ENCODE measurements around the gene OSCP1. TPM values are rescaled to one million over a fixed set of nuclear protein-coding genes. Genes with fewer than 3 reads are reported as not detected.
"Not testable (repeated sequence)": the region's sequence is repeated elsewhere in the genome, so short reads cannot be mapped to it uniquely, and the experiment has no call there.

Gene OSCP1, protein sequence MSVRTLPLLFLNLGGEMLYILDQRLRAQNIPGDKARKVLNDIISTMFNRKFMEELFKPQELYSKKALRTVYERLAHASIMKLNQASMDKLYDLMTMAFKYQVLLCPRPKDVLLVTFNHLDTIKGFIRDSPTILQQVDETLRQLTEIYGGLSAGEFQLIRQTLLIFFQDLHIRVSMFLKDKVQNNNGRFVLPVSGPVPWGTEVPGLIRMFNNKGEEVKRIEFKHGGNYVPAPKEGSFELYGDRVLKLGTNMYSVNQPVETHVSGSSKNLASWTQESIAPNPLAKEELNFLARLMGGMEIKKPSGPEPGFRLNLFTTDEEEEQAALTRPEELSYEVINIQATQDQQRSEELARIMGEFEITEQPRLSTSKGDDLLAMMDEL
- 2.9 and 5.8 TPM in 2 replicates for total RNA-seq

DNA sequence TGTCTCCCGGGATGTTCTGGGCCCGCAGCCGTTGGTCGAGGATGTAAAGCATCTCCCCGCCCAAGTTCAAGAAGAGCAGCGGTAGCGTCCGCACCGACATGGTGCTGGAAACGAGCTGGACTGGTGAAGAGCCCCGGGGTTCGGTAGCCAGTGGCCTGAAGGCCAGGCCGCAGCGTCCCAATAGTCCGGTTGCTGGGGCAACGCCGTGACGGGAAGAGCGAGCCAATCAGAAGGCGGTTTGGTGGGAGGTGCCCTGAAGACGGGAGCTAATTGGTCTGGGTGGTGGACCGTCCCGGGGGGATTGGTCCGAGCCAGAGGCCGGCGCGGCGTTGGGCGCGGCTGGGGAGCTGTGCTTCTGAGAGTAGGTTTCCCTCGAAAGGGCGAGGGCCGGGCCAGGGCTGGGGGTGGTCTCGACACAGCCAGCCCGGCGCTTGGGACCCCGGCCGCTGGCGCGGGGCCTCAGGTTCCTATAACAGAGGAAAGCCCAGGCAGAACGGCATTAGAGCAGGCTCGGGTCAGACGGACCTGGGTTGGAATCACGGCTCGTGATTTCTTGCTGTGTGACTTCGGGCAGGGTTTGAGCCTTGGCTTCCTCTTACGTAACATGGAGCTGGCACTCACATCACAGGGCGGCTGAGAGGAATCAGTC, at the start of gene OSCP1:
Gene OSCP1, minus strand, starts transcription at position 182 of the 649 bp plus-strand sequence. Its CDS starts 82 bp downstream, at position 100.
- DNase-seq (ENCODE audit: extremely low read depth, low read depth, low spot score): peak; percentile 74

DNA sequence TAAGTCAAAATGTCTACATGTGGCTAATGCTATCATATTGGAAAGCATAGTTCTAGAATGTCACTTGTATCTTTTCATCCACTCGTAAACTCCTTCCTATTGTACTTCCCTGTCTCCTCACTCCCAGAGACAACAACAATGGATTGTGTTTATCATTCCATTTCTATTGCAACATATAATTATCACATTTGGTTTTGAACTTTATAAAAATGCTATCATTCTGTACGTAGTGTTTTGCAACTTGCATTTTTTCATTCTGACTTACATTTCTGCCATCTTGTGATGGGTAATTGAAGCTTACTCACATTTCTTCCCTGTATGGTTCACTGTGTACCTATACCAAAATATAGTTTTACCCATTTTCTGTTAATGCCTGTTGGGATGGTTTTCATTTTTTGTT, 47.0 kb upstream of the OSCP1 start:
- DNase-seq (ENCODE audit: extremely low read depth, low read depth, low spot score): no peak

DNA sequence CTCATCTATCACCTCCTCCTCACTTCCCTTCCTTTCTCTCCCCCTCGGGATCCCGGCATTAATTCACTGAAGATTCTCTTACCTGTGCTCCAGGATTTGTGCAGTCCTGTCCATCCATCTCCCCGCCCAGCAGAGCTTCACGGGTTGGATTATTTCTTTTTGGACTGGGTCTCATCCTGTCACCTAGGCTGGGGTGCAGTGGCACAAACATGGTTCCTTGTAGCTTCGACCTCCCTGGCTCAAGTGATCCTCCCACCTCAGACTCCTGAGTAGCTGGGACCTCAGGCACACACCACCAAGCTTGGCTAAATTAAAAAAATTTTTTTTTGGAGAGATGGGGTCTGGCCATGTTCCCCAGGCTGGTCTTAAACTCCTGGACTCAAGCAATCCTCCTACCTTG, 44.7 kb upstream of the OSCP1 start:
- no peak for DNase-seq (ENCODE audit: extremely low read depth, low read depth, low spot score)

DNA sequence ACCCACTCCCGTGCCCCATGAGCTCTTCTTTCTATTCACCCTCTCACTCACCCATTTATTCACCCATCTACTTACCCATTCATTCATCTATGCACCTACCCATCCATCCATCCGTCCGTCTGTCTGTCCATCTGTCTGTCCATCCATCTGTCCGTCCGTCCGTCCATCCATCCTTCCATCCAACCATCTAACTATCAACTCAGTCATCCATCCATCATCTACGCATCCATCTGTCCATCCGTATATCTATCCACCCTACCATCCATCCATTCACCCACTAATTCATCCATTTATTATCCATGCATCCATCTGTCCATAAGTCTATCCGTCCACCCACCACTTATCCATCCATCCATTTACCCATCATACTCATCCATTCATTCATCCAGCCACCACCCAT, 43.3 kb upstream of the OSCP1 start:
- no peak for DNase-seq (ENCODE audit: extremely low read depth, low read depth, low spot score)

DNA sequence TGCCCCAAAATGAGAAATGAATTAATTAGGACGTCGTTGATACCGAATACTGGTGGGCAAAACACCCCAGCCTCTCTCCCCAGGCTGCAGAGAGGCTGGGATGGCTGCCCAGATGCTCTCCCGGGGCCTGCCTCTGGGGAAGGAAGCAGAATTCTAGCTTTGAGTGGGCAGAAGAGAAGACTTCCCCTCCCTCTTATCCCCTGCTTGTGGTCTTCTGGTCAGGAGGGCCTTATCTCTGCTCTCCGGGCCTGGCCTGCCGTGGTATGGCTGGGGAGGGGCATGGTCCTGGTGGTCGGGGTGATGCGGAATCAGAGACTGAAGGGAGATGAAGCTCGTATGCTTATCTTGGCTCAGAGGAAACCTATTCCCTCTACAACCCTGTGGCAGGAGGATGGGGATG, 42.2 kb upstream of the OSCP1 start:
- DNase-seq (ENCODE audit: extremely low read depth, low read depth, low spot score): no peak

DNA sequence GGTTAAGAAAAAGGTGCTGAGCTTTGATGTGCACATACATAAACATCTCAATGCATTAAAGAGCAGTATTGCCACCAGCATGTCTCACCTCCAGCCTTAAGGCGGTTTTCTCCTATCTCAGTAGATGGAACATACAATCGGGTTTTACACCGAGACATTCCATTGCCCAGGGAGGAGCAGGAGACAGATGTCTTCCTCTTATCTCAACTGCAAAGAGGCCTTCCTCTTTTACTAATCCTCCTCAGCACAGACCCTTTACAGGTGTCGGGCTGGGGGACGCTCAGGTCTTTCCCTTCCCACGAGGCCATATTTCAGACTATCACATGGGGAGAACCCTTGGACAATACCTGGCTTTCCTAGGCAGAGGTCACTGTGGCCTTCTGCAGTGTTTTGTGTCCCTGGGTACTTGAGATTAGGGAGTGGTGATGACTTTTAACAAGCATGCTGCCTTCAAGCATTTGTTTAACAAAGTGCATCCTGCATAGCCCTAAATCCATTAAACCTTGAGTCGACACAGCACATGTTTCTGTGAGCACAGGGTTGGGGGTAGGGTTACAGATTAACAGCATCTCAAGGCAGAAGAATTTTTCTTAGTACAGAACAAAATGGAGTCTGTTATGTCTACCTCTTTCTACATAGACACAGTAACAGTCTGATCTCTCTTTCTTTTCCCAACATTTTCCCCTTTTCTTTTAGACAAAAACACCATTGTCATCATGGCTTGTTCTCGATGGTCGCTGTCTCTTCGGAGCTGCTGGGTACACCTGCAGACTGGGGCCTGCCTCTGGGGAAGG, 39.2 kb upstream of the OSCP1 start:
- DNase-seq (ENCODE audit: extremely low read depth, low read depth, low spot score): not testable (repeated sequence)

DNA sequence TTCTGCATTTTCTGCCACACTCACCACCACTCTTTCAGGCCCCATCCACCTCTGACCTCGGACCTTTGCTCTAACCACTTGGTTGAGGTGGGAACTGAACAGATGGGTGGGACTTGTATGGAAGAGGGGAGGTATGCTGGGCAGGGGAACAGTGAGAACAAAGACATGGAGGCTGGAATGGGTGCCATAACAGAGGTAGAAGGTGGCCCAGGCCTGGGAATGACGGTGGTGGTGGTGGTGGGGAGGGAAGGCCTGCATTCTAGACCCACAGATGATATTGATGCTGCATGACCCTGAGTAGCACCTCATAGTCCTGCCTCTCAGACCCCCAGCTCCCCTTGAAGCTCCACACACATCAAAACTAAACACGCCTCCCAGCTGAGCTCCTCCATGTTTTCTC, 37.7 kb upstream of the OSCP1 start:
- no peak for DNase-seq (ENCODE audit: extremely low read depth, low read depth, low spot score)

DNA sequence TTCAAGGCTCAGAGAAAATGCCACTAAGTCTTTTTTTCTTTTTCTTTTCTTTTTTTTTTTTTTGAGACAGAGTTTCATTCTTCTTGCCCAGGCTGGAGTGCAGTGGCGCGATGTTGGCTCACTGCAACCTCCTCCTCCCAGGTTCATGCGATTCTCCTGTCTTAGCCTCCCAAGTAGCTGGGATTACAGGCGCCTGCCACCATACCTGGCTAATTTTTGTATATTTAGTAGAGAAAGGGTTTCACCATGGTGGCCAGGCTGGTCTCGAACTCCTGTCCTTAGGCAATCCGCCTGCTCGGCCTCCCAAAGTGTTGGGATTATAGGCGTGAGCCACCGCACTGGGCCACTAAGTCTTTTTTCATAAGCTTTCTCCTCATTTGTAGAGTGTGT, 37.1 kb upstream of the OSCP1 start:
- DNase-seq (ENCODE audit: extremely low read depth, low read depth, low spot score): not testable (repeated sequence)

DNA sequence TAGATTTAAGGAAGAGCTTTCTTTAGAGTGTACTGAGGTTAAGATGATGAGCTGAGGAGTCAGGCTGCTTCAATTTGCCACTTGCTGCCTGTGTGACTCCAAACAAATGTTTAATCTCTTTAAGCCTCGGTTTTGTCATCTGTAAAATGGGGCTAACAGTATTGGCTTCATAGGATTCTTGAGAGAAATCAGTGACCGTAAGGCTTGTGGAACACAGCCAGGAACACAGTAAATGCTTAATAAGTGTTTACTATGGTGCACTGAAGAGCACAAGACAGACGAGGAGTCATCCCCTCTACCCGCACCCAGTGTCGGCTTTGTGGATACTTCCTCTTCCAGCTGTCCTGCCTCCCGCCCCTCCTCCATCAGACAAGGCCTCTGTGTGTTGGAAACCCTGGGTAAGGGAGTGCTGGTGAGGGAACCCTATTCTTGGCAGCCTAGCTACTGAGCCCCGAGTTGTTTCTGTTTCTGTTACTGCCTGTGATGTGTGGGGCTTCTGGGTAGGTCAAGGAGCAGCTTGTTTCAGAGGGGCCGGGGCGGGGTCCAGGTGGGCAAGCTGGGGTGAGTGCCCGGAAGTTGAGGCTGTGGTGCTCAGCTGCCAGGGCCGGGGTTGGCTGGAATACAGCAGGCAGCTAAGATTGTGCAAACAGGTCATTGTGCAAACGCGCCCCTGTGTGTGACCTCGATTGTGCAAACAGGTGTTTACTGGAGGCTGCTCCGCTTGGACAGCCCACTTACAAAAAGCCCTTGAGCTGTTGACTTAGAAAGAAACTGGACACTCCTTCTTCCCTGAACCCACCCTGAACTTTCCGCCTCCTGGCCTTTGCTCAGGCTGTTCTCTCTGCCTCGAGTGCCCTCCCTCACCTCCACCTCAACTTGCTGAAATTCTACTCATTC, 36.4 kb upstream of the OSCP1 start:
- no peak for DNase-seq (ENCODE audit: extremely low read depth, low read depth, low spot score)

DNA sequence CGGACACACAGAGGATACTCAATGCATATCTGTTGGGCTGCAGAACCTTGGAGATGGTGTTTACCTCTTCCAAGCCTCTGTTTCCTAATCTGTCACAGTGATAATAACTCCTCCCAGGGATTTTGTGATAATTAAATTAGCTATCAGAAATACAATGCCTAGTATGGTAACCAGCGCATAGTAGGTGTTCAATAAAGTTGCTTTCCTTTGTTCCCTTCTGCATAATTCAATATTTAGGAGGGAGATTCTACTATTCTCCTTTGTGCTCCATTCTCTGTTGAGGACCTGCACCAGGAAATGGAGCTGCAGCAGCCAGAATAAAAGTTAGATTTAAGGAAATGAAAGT, 35.8 kb upstream of the OSCP1 start:
- no peak for DNase-seq (ENCODE audit: extremely low read depth, low read depth, low spot score)

DNA sequence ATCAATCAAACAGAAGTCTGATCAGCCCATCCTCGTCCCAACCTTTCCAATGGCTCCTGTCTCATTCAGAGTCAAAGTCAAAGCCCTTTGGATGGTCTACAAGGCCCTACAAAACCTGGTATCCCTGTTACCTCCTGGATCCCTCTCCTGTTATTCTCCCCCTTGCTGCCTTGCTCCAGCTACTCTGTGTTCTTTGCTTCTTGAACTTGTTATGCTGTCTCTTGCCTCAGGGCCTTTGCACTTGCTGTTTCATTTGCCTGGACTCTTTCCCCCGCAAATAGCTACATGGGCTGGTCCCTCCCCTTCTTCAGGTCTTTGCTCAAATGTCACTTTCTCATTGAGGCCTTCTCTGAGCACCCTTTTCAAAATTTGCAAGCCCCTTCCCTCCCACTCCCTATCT, 33.8 kb upstream of the OSCP1 start:
- DNase-seq (ENCODE audit: extremely low read depth, low read depth, low spot score): no peak

DNA sequence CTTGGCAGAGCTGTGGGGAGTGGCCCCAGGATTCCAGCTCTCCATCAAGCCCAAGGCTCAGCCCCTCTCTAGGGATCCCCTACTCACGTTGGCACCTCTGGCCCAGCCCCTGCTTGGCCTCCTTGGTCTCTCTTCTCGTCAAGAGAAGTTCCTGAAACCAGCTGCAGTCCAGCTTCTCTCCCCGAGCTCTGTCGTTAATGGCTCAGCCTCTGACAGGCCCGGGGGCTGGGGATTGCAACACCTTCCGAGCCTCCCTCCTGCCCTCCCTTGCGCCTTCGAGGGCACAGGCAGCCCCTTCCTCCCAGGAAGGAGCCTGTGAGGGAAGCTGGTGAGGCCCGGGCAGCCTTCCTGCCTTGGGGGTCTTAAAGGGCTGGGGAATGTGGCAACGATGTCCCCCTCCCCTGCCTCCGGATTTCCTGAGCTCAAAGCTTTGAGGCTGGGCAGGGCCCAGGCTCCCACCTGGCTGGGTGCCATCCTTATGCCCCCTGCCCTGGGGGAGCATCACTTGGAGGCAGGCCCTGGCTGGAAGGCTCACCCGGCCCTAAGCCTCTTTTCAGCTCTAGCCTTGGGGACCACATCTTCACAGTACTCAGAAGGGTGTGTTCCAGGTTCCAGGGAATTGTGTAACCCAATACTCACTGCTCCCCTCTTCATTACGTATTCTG, 32.6 kb upstream of the OSCP1 start, which contains the start of gene CSF3R:
Gene CSF3R, minus strand, starts transcription at position 190 of the 665 bp plus-strand sequence. CDS start 3,417 bp downstream, outside the sequence.
- DNase-seq (ENCODE audit: extremely low read depth, low read depth, low spot score): no peak

DNA sequence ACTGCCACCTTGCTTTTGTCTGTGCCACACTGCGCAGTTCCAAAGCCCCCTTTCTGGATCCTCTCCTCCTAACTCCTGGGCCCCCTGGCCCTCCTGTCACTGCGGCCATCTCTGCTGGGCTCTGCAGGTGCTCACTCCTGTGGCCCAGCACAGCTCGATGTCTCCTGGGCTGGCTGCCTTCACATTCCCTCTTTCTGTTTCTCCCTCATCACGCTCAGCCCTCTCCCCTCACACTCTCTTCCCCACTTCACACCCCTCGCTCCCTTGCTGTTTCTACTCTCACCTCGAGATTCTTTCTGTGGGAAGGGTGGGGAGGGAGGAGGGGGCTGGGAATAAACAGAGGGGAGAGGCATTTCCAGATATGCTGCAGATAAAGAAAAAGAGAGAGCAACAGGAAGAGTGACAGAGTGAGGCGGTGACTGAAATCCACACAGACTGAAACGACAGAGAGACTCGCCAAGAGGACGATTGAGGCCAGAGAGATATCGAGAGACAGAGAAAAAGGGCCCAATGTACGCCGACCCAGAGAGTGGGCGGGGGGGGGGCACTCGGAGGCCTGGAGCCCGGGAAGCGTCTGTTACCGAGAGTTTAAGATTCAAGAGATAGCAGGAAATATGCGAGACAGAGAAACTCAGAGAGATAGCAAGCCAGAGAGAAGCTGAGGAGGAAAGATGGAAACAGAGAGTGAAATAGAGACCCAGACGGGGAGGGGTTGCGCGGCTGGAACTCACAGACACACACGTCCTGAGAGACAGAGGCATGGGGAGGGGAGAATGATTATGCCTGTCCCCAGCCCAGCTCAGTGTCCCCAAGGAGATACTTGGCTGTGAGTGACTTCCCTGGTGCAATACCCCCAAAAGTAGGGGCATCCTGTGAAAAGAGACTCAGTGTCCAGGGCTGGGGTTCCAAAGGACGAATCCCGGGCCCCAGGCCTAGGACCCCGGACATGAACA, 31.8 kb upstream of the OSCP1 start:
- DNase-seq (ENCODE audit: extremely low read depth, low read depth, low spot score): no peak

DNA sequence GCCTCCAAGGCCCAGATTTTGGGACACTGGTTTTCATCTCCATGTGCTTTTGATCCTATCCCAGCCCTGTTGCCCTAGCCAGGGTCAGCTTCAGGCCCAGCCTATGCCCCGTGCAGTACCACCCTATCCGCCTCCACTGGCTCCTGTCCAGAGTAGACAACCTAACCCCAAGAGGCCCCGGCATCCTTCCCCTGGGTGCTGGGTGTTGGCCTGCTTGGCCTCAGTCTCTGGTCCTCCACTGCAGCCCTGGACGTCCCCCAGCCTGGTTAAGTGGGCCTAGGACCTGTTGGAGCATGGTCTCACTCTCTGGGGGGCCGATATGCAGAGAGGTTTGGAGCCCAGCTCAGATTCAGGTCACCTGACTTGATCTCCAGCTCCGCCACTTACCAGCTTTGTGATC, 30.8 kb upstream of the OSCP1 start:
- no peak for DNase-seq (ENCODE audit: extremely low read depth, low read depth, low spot score)

DNA sequence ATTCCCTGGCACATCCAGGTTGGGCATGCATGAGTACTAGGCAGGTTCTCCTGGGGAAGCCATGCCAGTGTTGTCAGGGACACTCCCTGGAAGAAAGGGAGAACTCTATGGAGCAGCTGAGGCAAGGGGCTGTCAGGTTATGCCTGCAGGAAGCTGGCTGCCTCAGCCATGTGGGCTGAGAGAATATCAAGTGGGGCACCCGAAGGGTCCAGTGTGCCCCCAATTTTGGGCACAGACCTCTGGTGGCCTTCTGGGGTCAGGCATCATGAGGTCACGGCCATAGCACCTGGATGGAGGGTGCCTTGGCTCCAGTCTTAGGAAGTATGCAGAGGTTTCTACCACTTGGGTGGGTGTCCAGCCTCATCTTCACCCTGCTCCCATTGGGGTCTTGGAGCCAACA, 29.9 kb upstream of the OSCP1 start:
- no peak for DNase-seq (ENCODE audit: extremely low read depth, low read depth, low spot score)

DNA sequence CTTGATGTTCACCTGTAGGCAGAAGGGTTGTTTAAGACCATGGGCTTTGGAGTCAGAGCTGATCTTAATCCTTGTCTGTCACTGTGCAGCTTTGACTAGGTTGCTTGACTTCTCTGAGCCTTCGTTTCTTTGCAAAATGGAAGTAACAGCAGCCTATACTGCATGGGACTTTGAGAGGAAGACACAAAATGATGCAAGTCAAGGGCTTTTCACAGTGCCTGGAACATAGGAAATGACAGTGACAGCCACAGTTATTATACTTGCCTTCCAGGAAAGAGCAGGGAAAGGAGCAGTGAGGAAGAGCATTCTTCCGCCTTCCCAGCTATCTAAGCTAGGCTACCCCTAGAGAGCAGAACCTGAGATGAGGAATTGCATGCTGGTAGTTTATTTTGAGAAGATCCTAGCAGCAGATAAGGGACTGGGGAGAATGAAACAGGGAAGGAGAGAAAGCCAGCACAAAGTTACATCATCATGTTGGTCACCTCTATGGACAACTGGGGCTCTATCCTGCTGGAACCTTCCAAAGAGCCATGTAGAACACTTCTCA, 29.3 kb upstream of the OSCP1 start:
- no peak for DNase-seq (ENCODE audit: extremely low read depth, low read depth, low spot score)

DNA sequence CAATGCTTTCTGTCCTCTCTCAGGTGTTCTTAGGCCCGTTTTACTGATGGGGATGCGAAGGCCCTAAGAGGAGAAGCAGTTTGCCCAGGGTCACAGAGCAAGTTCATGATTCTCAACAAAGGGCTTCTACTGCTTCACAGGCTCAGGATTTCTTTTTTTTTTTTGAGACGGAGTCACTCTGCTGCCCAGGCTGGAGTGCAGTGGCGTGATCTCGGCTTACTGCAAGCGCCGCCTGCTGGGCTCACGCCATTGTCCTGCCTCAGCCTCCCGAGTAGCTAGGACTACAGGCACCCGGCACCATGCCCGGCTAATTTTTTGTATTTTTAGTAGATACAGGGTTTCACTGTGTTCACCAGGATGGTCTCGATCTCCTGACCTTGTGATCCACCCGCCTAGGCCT, 27.4 kb upstream of the OSCP1 start:
- DNase-seq (ENCODE audit: extremely low read depth, low read depth, low spot score): not testable (repeated sequence)

DNA sequence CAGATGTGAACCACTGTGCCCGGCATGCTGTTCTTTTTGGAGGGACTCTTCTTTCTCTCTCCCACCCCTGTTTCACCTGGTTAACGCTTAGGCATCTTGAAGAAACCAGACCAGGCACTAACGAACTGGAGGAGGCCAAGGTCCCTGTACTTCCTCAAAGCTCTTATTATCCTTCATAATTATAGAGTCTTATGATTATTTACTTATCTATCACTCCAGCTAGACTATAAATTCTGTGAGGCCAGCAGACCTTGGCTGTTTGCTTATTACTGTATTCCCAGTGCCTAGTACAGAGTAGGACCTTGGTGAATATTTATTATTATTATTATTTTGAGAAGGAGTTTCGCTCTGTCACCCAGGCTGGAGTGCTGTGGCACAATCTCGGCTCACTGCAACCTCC, 26.7 kb upstream of the OSCP1 start:
- no peak for DNase-seq (ENCODE audit: extremely low read depth, low read depth, low spot score)

All from glomerular endothelial cell (primary cell).